CD4-positive, alpha-beta memory T cell (primary cell): ENCODE measurements around the gene NOMO2. TPM values are rescaled to one million over a fixed set of nuclear protein-coding genes. Genes with fewer than 3 reads are reported as not detected.
"Not testable (repeated sequence)": the region's sequence is repeated elsewhere in the genome, so short reads cannot be mapped to it uniquely, and the experiment has no call there.

Source experiments
- CTCF ChIA-PET: fragments of 350-600 bp; sonication (Branson Sonifier 250); formaldehyde crosslinking; loops from one replicate; lab custom pipeline; 2021; ENCODE audit warnings: inconsistent platforms; ENCODE audit not compliant: partially characterized antibody; lab: Charles Lee
- POLR2A ChIA-PET: fragments of 350-600 bp; sonication (Branson Sonifier 250); formaldehyde crosslinking; loops from one replicate; lab custom pipeline; 2021; ENCODE audit not compliant: partially characterized antibody; lab: Charles Lee
- DNase-seq, 5 donors: peaks; one replicate each; pipeline versions ENCODE4 v3.0.0 to v3.0.0-alpha.2; 2020 to 2022; ENCODE audit warnings: mixed read lengths in 1 of 5
- H3K27ac ChIP-seq: one replicate; pipeline ENCODE4 v1.7.0; 2013; ENCODE audit warnings: low read depth, low read length
- H3K27me3 ChIP-seq: 2 replicates; pipeline ENCODE4 v1.7.0; 2013; ENCODE audit warnings: mild to moderate bottlenecking, low read length, moderate library complexity; ENCODE audit not compliant: insufficient read depth
- H3K36me3 ChIP-seq: 2 replicates; pipeline ENCODE4 v1.7.0; 2013; ENCODE audit warnings: mild to moderate bottlenecking, low read length, moderate library complexity; ENCODE audit not compliant: insufficient read depth
- H3K4me1 ChIP-seq: 2 replicates; pipeline ENCODE4 v1.7.0; 2013; ENCODE audit warnings: mild to moderate bottlenecking, low read length, moderate library complexity; ENCODE audit not compliant: insufficient read depth
- H3K4me3 ChIP-seq, 2 donors: one replicate each; pipeline ENCODE4 v1.7.0; 2013; ENCODE audit warnings: low read length in 2 of 2, mild to moderate bottlenecking in 1 of 2
- H3K9me3 ChIP-seq, 2 donors: one replicate each; pipeline ENCODE4 v1.7.0; 2013; ENCODE audit warnings: low read length in 2 of 2, control low read depth in 1 of 2; ENCODE audit not compliant: control insufficient read depth in 1 of 2
- H3K27ac Mint-ChIP-seq, 7 donors: one replicate each; pipeline ENCODE4 v1.8.0; 2020 to 2021; ENCODE audit warnings: mixed read lengths in 7 of 7, mild to moderate bottlenecking in 6 of 7, inconsistent platforms in 3 of 7, moderate library complexity in 3 of 7
- H3K27me3 Mint-ChIP-seq, 2 donors: one replicate each; pipeline ENCODE4 v1.8.0; 2020 to 2021; ENCODE audit warnings: mixed read lengths in 2 of 2
- H3K36me3 Mint-ChIP-seq, 2 donors: one replicate each; pipeline ENCODE4 v1.8.0; 2020 to 2021; ENCODE audit warnings: mixed read lengths in 2 of 2, inconsistent platforms in 1 of 2, mild to moderate bottlenecking in 1 of 2
- H3K4me1 Mint-ChIP-seq, 4 donors: one replicate each; pipeline ENCODE4 v1.8.0; 2020 to 2021; ENCODE audit warnings: mixed read lengths in 4 of 4, mild to moderate bottlenecking in 1 of 4
- H3K4me3 Mint-ChIP-seq, 8 donors: one replicate each; pipeline ENCODE4 v1.8.0; 2020 to 2021; ENCODE audit warnings: mixed read lengths in 8 of 8, mild to moderate bottlenecking in 7 of 8, moderate library complexity in 6 of 8, inconsistent platforms in 3 of 8
- H3K9me3 Mint-ChIP-seq, 8 donors: one replicate each; pipeline ENCODE4 v1.8.0; 2020 to 2021; ENCODE audit warnings: mixed read lengths in 8 of 8, mild to moderate bottlenecking in 5 of 8, inconsistent platforms in 3 of 8, moderate library complexity in 1 of 8
- intact Hi-C: fragments of 100-400 bp; cut with micrococcal nuclease; formaldehyde crosslinking; loops from one replicate; pipeline ENCODE4 v1.15.1; 2023
- polyA plus RNA-seq, 2 donors: library from polyadenylated mRNA; unstranded; fragments of 300-500 nt; fragmentation: Illumina TruSeq; gene quantifications; one replicate each; pipeline ENCODE4 v1.2.3, GENCODE V29; 2021
- total RNA-seq, 2 experiments: library from RNA; stranded (reverse); gene quantifications; one replicate each; pipeline ENCODE4 v1.2.3, GENCODE V29; 2021

Gene NOMO2
- total and polyA plus RNA-seq, 4 experiments from 2014 or later: 77.9 to 115 (median 92.9) TPM

GRCh38 chr16:18401159-18401558, 160.7 kb downstream of the NOMO2 start:
- intact Hi-C loops: not testable (repeated sequence)

DNA sequence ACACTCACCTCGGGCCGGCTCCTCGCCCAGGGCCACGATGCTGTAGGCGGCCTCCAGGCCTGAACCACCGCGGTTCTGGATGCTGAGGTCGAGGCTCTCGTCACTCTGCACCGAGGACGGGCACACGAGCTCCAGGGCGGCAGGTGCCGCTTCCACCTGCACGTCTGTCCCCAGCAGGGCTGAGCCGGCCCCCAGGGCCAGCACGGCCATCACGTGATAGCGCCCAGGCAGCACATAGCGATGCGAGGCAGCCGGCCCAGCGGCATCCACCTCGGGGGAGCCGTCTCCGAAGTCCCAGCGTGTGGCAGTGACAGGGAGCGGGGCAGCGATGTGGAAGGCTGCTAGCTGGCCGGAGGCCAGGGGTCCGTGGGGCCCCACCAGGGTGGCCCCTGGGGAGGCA, 167.5 kb downstream of the NOMO2 start:
- H3K4me1 ChIP-seq, intact Hi-C loops, H3K9me3 ChIP-seq, H3K36me3 ChIP-seq, H3K4me3 Mint-ChIP-seq, POLR2A ChIA-PET, H3K27me3 ChIP-seq, H3K27me3 Mint-ChIP-seq, H3K27ac ChIP-seq, DNase-seq, H3K4me1 Mint-ChIP-seq, CTCF ChIA-PET, H3K27ac Mint-ChIP-seq, H3K9me3 Mint-ChIP-seq, H3K4me3 ChIP-seq, H3K36me3 Mint-ChIP-seq: not testable (repeated sequence)

More at GRCh38 chr16:18401159-18401558, 160.7 kb downstream of the NOMO2 start:
- CTCF ChIA-PET, H3K4me3 ChIP-seq, H3K27ac ChIP-seq, H3K4me1 ChIP-seq, POLR2A ChIA-PET, H3K36me3 ChIP-seq, H3K9me3 ChIP-seq, H3K27me3 Mint-ChIP-seq, H3K4me3 Mint-ChIP-seq, H3K27ac Mint-ChIP-seq, H3K4me1 Mint-ChIP-seq, H3K9me3 Mint-ChIP-seq, H3K36me3 Mint-ChIP-seq, H3K27me3 ChIP-seq: not testable (repeated sequence)
- DNase-seq: peak; percentile 9 to 31 (median 10)

DNA sequence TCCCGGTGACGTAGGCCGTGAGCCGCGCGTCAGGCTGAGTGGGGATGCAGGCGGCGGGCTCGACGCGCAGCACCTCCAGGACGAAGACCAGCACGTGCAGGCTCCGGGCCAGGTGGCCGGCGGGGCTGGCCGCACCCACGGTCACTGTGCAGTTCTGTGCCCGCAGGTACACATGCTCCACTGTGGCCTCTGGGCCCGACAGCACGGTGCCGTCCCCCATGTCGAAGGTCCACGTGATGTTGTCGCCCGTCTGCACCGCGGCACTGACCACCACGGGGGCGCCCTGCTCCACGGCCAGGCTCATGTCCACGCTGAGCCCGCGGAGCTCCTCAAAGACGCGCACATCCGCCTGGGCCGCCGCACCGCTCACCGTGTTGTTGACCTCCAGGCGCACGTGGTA, 174.1 kb downstream of the NOMO2 start:
- H3K4me1 Mint-ChIP-seq, DNase-seq, H3K4me1 ChIP-seq, POLR2A ChIA-PET, H3K36me3 Mint-ChIP-seq, H3K36me3 ChIP-seq, H3K9me3 ChIP-seq, CTCF ChIA-PET, H3K27ac ChIP-seq, H3K27me3 Mint-ChIP-seq, intact Hi-C loops, H3K9me3 Mint-ChIP-seq, H3K4me3 Mint-ChIP-seq, H3K27ac Mint-ChIP-seq, H3K4me3 ChIP-seq, H3K27me3 ChIP-seq: not testable (repeated sequence)

DNA sequence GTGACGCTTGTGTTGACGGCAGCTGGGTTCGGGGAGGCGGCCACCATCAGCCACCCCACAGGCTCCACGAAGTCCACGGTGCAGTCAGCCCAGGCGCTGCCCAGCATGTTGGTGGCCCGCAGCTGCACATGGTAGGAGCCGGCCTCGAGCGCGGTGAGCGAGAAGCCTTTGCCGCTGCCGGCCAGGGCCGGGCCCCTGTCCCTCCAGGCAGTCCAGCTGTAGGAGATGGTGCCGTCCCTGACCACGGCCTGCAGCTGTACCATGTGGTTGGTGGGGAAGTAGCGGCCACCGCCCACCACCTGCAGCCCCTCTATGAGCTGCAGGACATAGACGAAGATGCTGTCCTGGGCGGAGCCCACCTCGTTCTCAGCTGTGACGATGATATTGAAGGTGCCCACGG, 175.4 kb downstream of the NOMO2 start:
- H3K36me3 ChIP-seq, H3K9me3 Mint-ChIP-seq, H3K4me1 ChIP-seq, intact Hi-C loops, H3K27ac Mint-ChIP-seq, H3K36me3 Mint-ChIP-seq, H3K9me3 ChIP-seq, H3K27me3 ChIP-seq, H3K4me3 Mint-ChIP-seq, POLR2A ChIA-PET, CTCF ChIA-PET, H3K4me1 Mint-ChIP-seq, H3K4me3 ChIP-seq, H3K27me3 Mint-ChIP-seq, DNase-seq, H3K27ac ChIP-seq: not testable (repeated sequence)

DNA sequence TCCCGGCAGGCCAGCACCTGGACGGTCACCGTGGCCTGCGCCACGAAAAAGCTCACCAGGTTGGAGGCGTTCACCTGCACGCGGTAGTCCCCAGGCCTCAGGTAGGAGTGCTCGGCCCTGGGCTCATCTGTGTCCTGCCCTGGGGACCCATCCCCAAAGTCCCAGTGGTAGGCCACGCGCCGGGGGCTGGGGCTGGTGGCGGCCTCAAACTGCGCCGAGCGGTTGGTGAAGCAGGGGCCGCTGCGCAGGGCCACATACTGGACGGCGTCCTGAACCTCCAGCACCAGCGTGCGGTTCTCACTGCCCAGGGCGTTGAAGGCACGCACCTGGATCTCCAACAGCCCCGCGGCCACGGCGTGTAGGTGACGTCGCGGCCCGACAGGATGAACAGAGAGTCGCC, 176.6 kb downstream of the NOMO2 start:
- H3K27ac Mint-ChIP-seq, H3K4me3 ChIP-seq, H3K27me3 ChIP-seq, intact Hi-C loops, CTCF ChIA-PET, H3K9me3 ChIP-seq, H3K9me3 Mint-ChIP-seq, H3K4me1 ChIP-seq, POLR2A ChIA-PET, H3K27ac ChIP-seq, H3K36me3 Mint-ChIP-seq, H3K4me3 Mint-ChIP-seq, H3K36me3 ChIP-seq, H3K4me1 Mint-ChIP-seq, DNase-seq, H3K27me3 Mint-ChIP-seq: not testable (repeated sequence)

GRCh38 chr16:18384869-18385268, 177.0 kb downstream of the NOMO2 start:
- H3K36me3 ChIP-seq, H3K4me3 Mint-ChIP-seq, POLR2A ChIA-PET, CTCF ChIA-PET, H3K27me3 ChIP-seq, H3K4me3 ChIP-seq, intact Hi-C loops, H3K4me1 Mint-ChIP-seq, DNase-seq, H3K27ac ChIP-seq, H3K36me3 Mint-ChIP-seq, H3K9me3 ChIP-seq, H3K27me3 Mint-ChIP-seq, H3K4me1 ChIP-seq, H3K27ac Mint-ChIP-seq, H3K9me3 Mint-ChIP-seq: not testable (repeated sequence)

GRCh38 chr16:18384098-18384636, 177.7 kb downstream of the NOMO2 start:
- not testable (repeated sequence) for DNase-seq

GRCh38 chr16:18382696-18383095, 179.2 kb downstream of the NOMO2 start:
- H3K4me3 Mint-ChIP-seq, intact Hi-C loops, H3K36me3 Mint-ChIP-seq, H3K9me3 Mint-ChIP-seq, H3K36me3 ChIP-seq, CTCF ChIA-PET, H3K27ac ChIP-seq, H3K9me3 ChIP-seq, H3K4me1 ChIP-seq, H3K27ac Mint-ChIP-seq, H3K4me1 Mint-ChIP-seq, H3K4me3 ChIP-seq, POLR2A ChIA-PET, H3K27me3 Mint-ChIP-seq, H3K27me3 ChIP-seq, DNase-seq: not testable (repeated sequence)

More at GRCh38 chr16:18384098-18384636, 177.7 kb downstream of the NOMO2 start:
- H3K27me3 ChIP-seq, H3K9me3 Mint-ChIP-seq, H3K4me1 ChIP-seq, H3K27ac ChIP-seq, H3K9me3 ChIP-seq, CTCF ChIA-PET, POLR2A ChIA-PET, H3K4me3 Mint-ChIP-seq, H3K36me3 ChIP-seq, H3K4me3 ChIP-seq, intact Hi-C loops, H3K27ac Mint-ChIP-seq, H3K4me1 Mint-ChIP-seq, H3K27me3 Mint-ChIP-seq, H3K36me3 Mint-ChIP-seq: not testable (repeated sequence)
